Osteocyte (in vitro differentiated cells): Measurements from ENCODE around the gene ELF2. TPM values are rescaled to one million over a fixed set of nuclear protein-coding genes. Genes with fewer than 3 reads are reported as not detected.

ENCODE experiments used
- DNase-seq: peaks from one replicate; pipeline ENCODE4 v3.0.0; 2021; ENCODE audit warnings: mixed read lengths; ENCODE audit not compliant: unreplicated experiment; ENCODE audit errors: extremely low spot score
- H3K27ac Mint-ChIP-seq: one replicate; pipeline ENCODE4 v1.8.0; 2021; ENCODE audit warnings: mild to moderate bottlenecking, mixed read lengths; ENCODE audit not compliant: unreplicated experiment
- H3K27me3 Mint-ChIP-seq: one replicate; pipeline ENCODE4 v1.8.0; 2021; ENCODE audit warnings: mixed read lengths; ENCODE audit not compliant: unreplicated experiment
- H3K36me3 Mint-ChIP-seq: one replicate; pipeline ENCODE4 v1.8.0; 2021; ENCODE audit warnings: mixed read lengths; ENCODE audit not compliant: unreplicated experiment
- H3K4me1 Mint-ChIP-seq: one replicate; pipeline ENCODE4 v1.8.0; 2021; ENCODE audit warnings: mixed read lengths; ENCODE audit not compliant: unreplicated experiment
- H3K4me3 Mint-ChIP-seq: one replicate; pipeline ENCODE4 v1.8.0; 2021; ENCODE audit warnings: mild to moderate bottlenecking, moderate library complexity, mixed read lengths; ENCODE audit not compliant: unreplicated experiment
- H3K9me3 Mint-ChIP-seq: one replicate; pipeline ENCODE4 v1.8.0; 2021; ENCODE audit warnings: mixed read lengths; ENCODE audit not compliant: unreplicated experiment
- CTCF ChIP-seq: fragments of 200-600 bp; sonication (generic); IDR thresholded peaks from 2 replicates; pipeline ENCODE4 v1.5.0; 2021; ENCODE audit warnings: antibody characterized with exemption, mild to moderate bottlenecking, moderate library complexity
- total RNA-seq: library from RNA; stranded (reverse); gene quantifications from 2 replicates; pipeline ENCODE4 v1.2.1, GENCODE V29; 2021

The ELF2 gene
- total RNA-seq, 1 donor from 2014 or later = 47.6 TPM

GRCh38 chr4:139144161-139144859 is 32.7 kb downstream of the ELF2 start:
- no peak for DNase-seq
- Mint-ChIP-seq H3K36me3 (peaks cover 7% of the 10 kb centered on the region), H3K27ac (no peak overlapping the region), H3K4me1 (peaks cover 28% of the 10 kb centered on the region), H3K27me3 (no peaks in the 10 kb centered on the region), H3K4me3 (no peak overlapping the region), H3K9me3 (no peaks in the 10 kb centered on the region)
- TF ChIP-seq CTCF = no peak

GRCh38 chr4:139142980-139143379 is 34.0 kb downstream of the ELF2 start:
- peaks cover 7% of the 10 kb centered on the region for H3K36me3 Mint-ChIP-seq
- no peak overlapping the region for H3K4me3 Mint-ChIP-seq
- H3K27me3 Mint-ChIP-seq = no peaks in the 10 kb centered on the region
- no peak overlapping the region for H3K27ac Mint-ChIP-seq
- no peak for DNase-seq
- peaks cover 23% of the 10 kb centered on the region for H3K4me1 Mint-ChIP-seq
- no peaks in the 10 kb centered on the region for H3K9me3 Mint-ChIP-seq
- no peak for TF ChIP-seq CTCF

- TF ChIP-seq CTCF = no peak
- DNase-seq = no peak
These were observed 34.9 kb downstream of the ELF2 start for GRCh38 chr4:139142087-139142486.

GRCh38 chr4:139137763-139138162 is 39.3 kb downstream of the ELF2 start:
- no peak for TF ChIP-seq CTCF
- no peak for DNase-seq
- no peak overlapping the region for H3K4me3 Mint-ChIP-seq
- H3K4me1 Mint-ChIP-seq = no peaks in the 10 kb centered on the region
- no peaks in the 10 kb centered on the region for H3K27me3 Mint-ChIP-seq
- no peaks in the 10 kb centered on the region for H3K9me3 Mint-ChIP-seq
- H3K36me3 Mint-ChIP-seq = peaks cover 28% of the 10 kb centered on the region
- no peak overlapping the region for H3K27ac Mint-ChIP-seq

More at GRCh38 chr4:139142087-139142486, 34.9 kb downstream of the ELF2 start:
- Mint-ChIP-seq H3K27ac (no peak overlapping the region), H3K27me3 (no peaks in the 10 kb centered on the region), H3K4me3 (no peak overlapping the region), H3K9me3 (no peaks in the 10 kb centered on the region), H3K4me1 (peaks cover 22% of the 10 kb centered on the region), H3K36me3 (peaks cover 12% of the 10 kb centered on the region)

- Mint-ChIP-seq H3K9me3 (no peaks in the 10 kb centered on the region), H3K4me3 (no peak overlapping the region), H3K27ac (no peak overlapping the region), H3K27me3 (no peaks in the 10 kb centered on the region), H3K4me1 (no peaks in the 10 kb centered on the region), H3K36me3 (peaks cover 28% of the 10 kb centered on the region)
- no peak for DNase-seq
- TF ChIP-seq CTCF = no peak
These were observed 42.6 kb downstream of the ELF2 start for GRCh38 chr4:139134403-139134802.
